Nephron progenitor cell (in vitro differentiated cells): Measurements from ENCODE around the gene SCYGR4.

Experiments used
- DNase-seq: peaks from one replicate; pipeline ENCODE4 v3.0.0; 2021
- H3K27ac Mint-ChIP-seq: 2 replicates; pipeline ENCODE4 v1.8.0; 2021; ENCODE audit warnings: mild to moderate bottlenecking, moderate library complexity, mixed read lengths
- H3K27me3 Mint-ChIP-seq: 2 replicates; pipeline ENCODE4 v1.8.0; 2021; ENCODE audit warnings: mild to moderate bottlenecking, low read depth, mixed read lengths; ENCODE audit not compliant: poor library complexity
- H3K36me3 Mint-ChIP-seq: 2 replicates; pipeline ENCODE4 v1.8.0; 2021; ENCODE audit warnings: low read depth, mixed read lengths
- H3K4me1 Mint-ChIP-seq: 2 replicates; pipeline ENCODE4 v1.8.0; 2021; ENCODE audit warnings: mixed read lengths
- H3K4me3 Mint-ChIP-seq: 2 replicates; pipeline ENCODE4 v1.8.0; 2021; ENCODE audit warnings: mild to moderate bottlenecking, moderate library complexity, mixed read lengths
- H3K9me3 Mint-ChIP-seq: 2 replicates; pipeline ENCODE4 v1.8.0; 2021; ENCODE audit warnings: mild to moderate bottlenecking, moderate library complexity, mixed read lengths
- CTCF ChIP-seq: fragments of 200-600 bp; sonication (generic); IDR thresholded peaks from 2 replicates; pipeline ENCODE4 v1.5.0; 2021; ENCODE audit warnings: antibody characterized with exemption

The SCYGR4 gene

GRCh38 chr2:227610123-227610522 is 7.2 kb upstream of the SCYGR4 start:
- no peak for TF ChIP-seq CTCF
- Mint-ChIP-seq H3K36me3 (no peaks in the 10 kb centered on the region), H3K4me3 (no peak overlapping the region), H3K27me3 (no peaks in the 10 kb centered on the region), H3K4me1 (no peaks in the 10 kb centered on the region), H3K9me3 (no peaks in the 10 kb centered on the region), H3K27ac (no peak overlapping the region)
- DNase-seq, result no peak

GRCh38 chr2:227612546-227613271 is 4.6 kb upstream of the SCYGR4 start:
- TF ChIP-seq CTCF, result no peak
- Mint-ChIP-seq H3K36me3 (no peaks in the 10 kb centered on the region), H3K27me3 (peaks cover 3% of the 10 kb centered on the region)

GRCh38 chr2:227613272-227613660 is 4.0 kb upstream of the SCYGR4 start:
- H3K36me3 Mint-ChIP-seq, result no peaks in the 10 kb centered on the region
- no peak overlapping the region for H3K27ac Mint-ChIP-seq
- peaks cover 3% of the 10 kb centered on the region for H3K27me3 Mint-ChIP-seq
- peaks cover 8% of the 10 kb centered on the region for H3K4me1 Mint-ChIP-seq
- no peak overlapping the region for H3K4me3 Mint-ChIP-seq
- no peak for TF ChIP-seq CTCF
- DNase-seq, result no peak
- H3K9me3 Mint-ChIP-seq, result no peaks in the 10 kb centered on the region

More at GRCh38 chr2:227612546-227613271, 4.6 kb upstream of the SCYGR4 start:
- H3K4me1 Mint-ChIP-seq, result peaks cover 8% of the 10 kb centered on the region
- H3K4me3 Mint-ChIP-seq, result no peak overlapping the region
- no peaks in the 10 kb centered on the region for H3K9me3 Mint-ChIP-seq
- no peak for DNase-seq
- no peak overlapping the region for H3K27ac Mint-ChIP-seq

- no peak overlapping the region for H3K4me3 Mint-ChIP-seq
- no peaks in the 10 kb centered on the region for H3K36me3 Mint-ChIP-seq
- no peak for DNase-seq
- peaks cover 8% of the 10 kb centered on the region for H3K4me1 Mint-ChIP-seq
- no peaks in the 10 kb centered on the region for H3K9me3 Mint-ChIP-seq
- TF ChIP-seq CTCF, result no peak
- H3K27me3 Mint-ChIP-seq, result peaks cover 3% of the 10 kb centered on the region
- H3K27ac Mint-ChIP-seq, result no peak overlapping the region
These were observed 3.1 kb upstream of the SCYGR4 start for GRCh38 chr2:227614246-227614645.

GRCh38 chr2:227614740-227615139 is 2.6 kb upstream of the SCYGR4 start, which contains the start of gene SCYGR3:
SCYGR3 (minus strand) TSS chr2:227614840; CDS start chr2:227614840, 0 bp downstream.
- no peaks in the 10 kb centered on the region for H3K9me3 Mint-ChIP-seq
- H3K4me3 Mint-ChIP-seq, result no peak within 1 kb of the TSS
- H3K27ac Mint-ChIP-seq, result no peak within 1 kb of the TSS
- H3K4me1 Mint-ChIP-seq, result peaks cover 8% of the 10 kb centered on the region
- H3K27me3 Mint-ChIP-seq, result peaks cover 3% of the 10 kb centered on the region
- TF ChIP-seq CTCF, result no peak
- no peaks in the 10 kb centered on the region for H3K36me3 Mint-ChIP-seq
- no peak for DNase-seq

GRCh38 chr2:227615181-227615580 is 2.1 kb upstream of the SCYGR4 start:
- H3K4me3 Mint-ChIP-seq, result no peak overlapping the region
- H3K36me3 Mint-ChIP-seq, result no peaks in the 10 kb centered on the region
- H3K4me1 Mint-ChIP-seq, result peaks cover 8% of the 10 kb centered on the region

More at GRCh38 chr2:227615181-227615580, 2.1 kb upstream of the SCYGR4 start:
- Mint-ChIP-seq H3K27me3 (peaks cover 3% of the 10 kb centered on the region), H3K27ac (no peak overlapping the region), H3K9me3 (no peaks in the 10 kb centered on the region)
- no peak for TF ChIP-seq CTCF
- DNase-seq, result no peak
